Hepatocyte (in vitro differentiated cells): ENCODE measurements around the gene FNIP2. TPM values are rescaled to one million over a fixed set of nuclear protein-coding genes. Genes with fewer than 3 reads are reported as not detected.
"Not testable (repeated sequence)": the region's sequence is repeated elsewhere in the genome, so short reads cannot be mapped to it uniquely, and the experiment has no call there.

ENCODE experiments used
- DNase-seq: peaks from one replicate; pipeline ENCODE4 v3.0.0-alpha.2; 2016; ENCODE audit warnings: low spot score
- H2AFZ ChIP-seq: fragments of 200-600 bp; sonication (generic); 2 replicates; pipeline ENCODE4 v1.6.0; 2016; ENCODE audit warnings: antibody characterized with exemption, mild to moderate bottlenecking
- H3K27ac ChIP-seq: fragments of 200-600 bp; sonication (generic); 2 replicates; pipeline ENCODE4 v1.5.1; 2016; ENCODE audit warnings: mild to moderate bottlenecking
- H3K27me3 ChIP-seq: fragments of 200-600 bp; sonication (generic); 2 replicates; pipeline ENCODE4 v1.6.1; 2016
- H3K36me3 ChIP-seq: fragments of 200-600 bp; sonication (generic); replicated peaks from 2 replicates; pipeline ENCODE4 v1.5.1; 2016; ENCODE audit warnings: low read depth; ENCODE audit not compliant: insufficient read depth
- H3K4me1 ChIP-seq: fragments of 200-600 bp; sonication (generic); 2 replicates; pipeline ENCODE4 v1.5.1; 2016; ENCODE audit warnings: mild to moderate bottlenecking, moderate library complexity; ENCODE audit not compliant: insufficient read depth
- H3K4me2 ChIP-seq: fragments of 200-600 bp; sonication (generic); 2 replicates; pipeline ENCODE4 v1.6.0; 2016
- H3K4me3 ChIP-seq: fragments of 200-600 bp; sonication (generic); 2 replicates; pipeline ENCODE4 v1.5.1; 2016; ENCODE audit warnings: mild to moderate bottlenecking
- H3K79me2 ChIP-seq: fragments of 200-600 bp; sonication (generic); 2 replicates; pipeline ENCODE4 v1.6.0; 2017; ENCODE audit warnings: mild to moderate bottlenecking
- H3K9me2 ChIP-seq: fragments of 200-600 bp; sonication (generic); replicated peaks from 2 replicates; pipeline ENCODE4 v1.6.0; 2017; ENCODE audit warnings: mild to moderate bottlenecking; ENCODE audit not compliant: insufficient read depth
- H3K9me3 ChIP-seq: fragments of 200-600 bp; sonication (generic); 2 replicates; pipeline ENCODE4 v1.5.1; 2016; ENCODE audit warnings: low read depth, mild to moderate bottlenecking
- H4K20me1 ChIP-seq: fragments of 200-600 bp; sonication (generic); 2 replicates; pipeline ENCODE4 v1.6.0; 2016; ENCODE audit warnings: mild to moderate bottlenecking; ENCODE audit not compliant: insufficient read depth, poor library complexity, severe bottlenecking
- CTCF ChIP-seq: fragments of 200-600 bp; sonication (generic); IDR thresholded peaks from 2 replicates; pipeline ENCODE4 v1.5.1; 2016; ENCODE audit warnings: antibody characterized with exemption, mild to moderate bottlenecking; ENCODE audit not compliant: poor library complexity
- EZH2 ChIP-seq: fragments of 200-600 bp; sonication (generic); IDR thresholded peaks from 2 replicates; pipeline ENCODE4 v1.6.1; 2016; ENCODE audit warnings: antibody characterized with exemption, mild to moderate bottlenecking, borderline replicate concordance
- EZH2phosphoT487 ChIP-seq: fragments of 200-600 bp; sonication (generic); IDR thresholded peaks from one replicate; pipeline ENCODE4 v1.6.1; 2018; ENCODE audit warnings: antibody characterized with exemption, mild to moderate bottlenecking, low read depth, moderate library complexity; ENCODE audit not compliant: unreplicated experiment, severe bottlenecking
- WGBS: methylation state at CpG from one replicate; pipeline ENCODE4 v1.1.6; 2016; ENCODE audit warnings: low lambda C conversion rate; ENCODE audit errors: missing lambda C conversion rate; 5-methylcytosine and 5-hydroxymethylcytosine counted together
- polyA plus RNA-seq: library from polyadenylated mRNA; unstranded; fragments of >200 nt; fragmentation: Nextera tagmentation; extraction: Ambion mirVana; gene quantifications from 2 replicates; pipeline ENCODE4 v1.2.1, GENCODE V29; 2016
- total RNA-seq: library from RNA; depleted of rRNA; stranded (reverse); fragments of >200 nt; gene quantifications from 2 replicates; pipeline ENCODE4 v1.2.3, GENCODE V29; 2014

The FNIP2 gene
- total and polyA plus RNA-seq, 2 experiments from 2014 or later = 20.8 to 61.0 TPM

- no peaks in the 10 kb centered on the region for H3K9me3 ChIP-seq
- H3K36me3 ChIP-seq = no peaks in the 10 kb centered on the region
- H2AFZ ChIP-seq = no peak overlapping the region
- TF ChIP-seq CTCF (no peak), EZH2phosphoT487 (no peak)
- H3K79me2 ChIP-seq = no peaks in the 10 kb centered on the region
- no peaks in the 10 kb centered on the region for H3K27me3 ChIP-seq
- no peak overlapping the region for H3K27ac ChIP-seq
- H3K9me2 ChIP-seq = no peaks in the 10 kb centered on the region
- WGBS = 79% methylated on average over 2 of the region's 2 CpGs
- H3K4me2 ChIP-seq = no peak overlapping the region
- no peak overlapping the region for H3K4me3 ChIP-seq
- no peak for DNase-seq
- no peaks in the 10 kb centered on the region for H4K20me1 ChIP-seq
- no peaks in the 10 kb centered on the region for H3K4me1 ChIP-seq
Measured at GRCh38 chr4:158739600-158739999, 29.2 kb upstream of the FNIP2 start.

GRCh38 chr4:158741326-158742021, 27.4 kb upstream of the FNIP2 start:
- TF ChIP-seq EZH2 (no peak), EZH2phosphoT487 (no peak), CTCF (no peak)
- 77% methylated on average over 3 of the region's 3 CpGs for WGBS
- no peak overlapping the region for H3K27ac ChIP-seq

GRCh38 chr4:158746537-158746936, 22.3 kb upstream of the FNIP2 start:
- H3K36me3 ChIP-seq, H3K9me3 ChIP-seq, H3K27ac ChIP-seq, DNase-seq, H4K20me1 ChIP-seq, H3K9me2 ChIP-seq, H3K27me3 ChIP-seq, H3K79me2 ChIP-seq, H3K4me3 ChIP-seq, H2AFZ ChIP-seq, H3K4me2 ChIP-seq, H3K4me1 ChIP-seq: not testable (repeated sequence)
- 100% methylated on average over 1 of the region's 31 CpGs for WGBS

More at GRCh38 chr4:158741326-158742021, 27.4 kb upstream of the FNIP2 start:
- Histone ChIP-seq H3K4me2 (no peak overlapping the region), H3K27me3 (no peaks in the 10 kb centered on the region), H3K9me3 (no peaks in the 10 kb centered on the region), H3K4me1 (no peaks in the 10 kb centered on the region), H3K4me3 (no peak overlapping the region), H3K9me2 (no peaks in the 10 kb centered on the region), H2AFZ (no peak overlapping the region), H4K20me1 (no peaks in the 10 kb centered on the region), H3K36me3 (no peaks in the 10 kb centered on the region), H3K79me2 (no peaks in the 10 kb centered on the region)
- no peak for DNase-seq

GRCh38 chr4:158750379-158750778, 18.4 kb upstream of the FNIP2 start:
- DNase-seq = no peak
- Histone ChIP-seq H3K79me2 (no peaks in the 10 kb centered on the region), H3K4me1 (no peaks in the 10 kb centered on the region), H3K9me3 (no peaks in the 10 kb centered on the region), H3K4me3 (no peak overlapping the region), H2AFZ (no peak overlapping the region), H3K9me2 (no peaks in the 10 kb centered on the region), H4K20me1 (no peaks in the 10 kb centered on the region), H3K36me3 (no peaks in the 10 kb centered on the region), H3K27ac (no peak overlapping the region), H3K4me2 (no peak overlapping the region), H3K27me3 (no peaks in the 10 kb centered on the region)
- no peak for TF ChIP-seq EZH2
- no peak for TF ChIP-seq CTCF
- TF ChIP-seq EZH2phosphoT487 = no peak
- WGBS = 86% methylated on average over 3 of the region's 3 CpGs
